ENCODE results near the gene HEMK1. TPM values are rescaled to one million over a fixed set of nuclear protein-coding genes. Genes with fewer than 3 reads are reported as not detected.

HEMK1 gene
- total and polyA plus RNA-seq, 4 donors, result 11.0 to 21.3 (median 15.1) TPM

DNA sequence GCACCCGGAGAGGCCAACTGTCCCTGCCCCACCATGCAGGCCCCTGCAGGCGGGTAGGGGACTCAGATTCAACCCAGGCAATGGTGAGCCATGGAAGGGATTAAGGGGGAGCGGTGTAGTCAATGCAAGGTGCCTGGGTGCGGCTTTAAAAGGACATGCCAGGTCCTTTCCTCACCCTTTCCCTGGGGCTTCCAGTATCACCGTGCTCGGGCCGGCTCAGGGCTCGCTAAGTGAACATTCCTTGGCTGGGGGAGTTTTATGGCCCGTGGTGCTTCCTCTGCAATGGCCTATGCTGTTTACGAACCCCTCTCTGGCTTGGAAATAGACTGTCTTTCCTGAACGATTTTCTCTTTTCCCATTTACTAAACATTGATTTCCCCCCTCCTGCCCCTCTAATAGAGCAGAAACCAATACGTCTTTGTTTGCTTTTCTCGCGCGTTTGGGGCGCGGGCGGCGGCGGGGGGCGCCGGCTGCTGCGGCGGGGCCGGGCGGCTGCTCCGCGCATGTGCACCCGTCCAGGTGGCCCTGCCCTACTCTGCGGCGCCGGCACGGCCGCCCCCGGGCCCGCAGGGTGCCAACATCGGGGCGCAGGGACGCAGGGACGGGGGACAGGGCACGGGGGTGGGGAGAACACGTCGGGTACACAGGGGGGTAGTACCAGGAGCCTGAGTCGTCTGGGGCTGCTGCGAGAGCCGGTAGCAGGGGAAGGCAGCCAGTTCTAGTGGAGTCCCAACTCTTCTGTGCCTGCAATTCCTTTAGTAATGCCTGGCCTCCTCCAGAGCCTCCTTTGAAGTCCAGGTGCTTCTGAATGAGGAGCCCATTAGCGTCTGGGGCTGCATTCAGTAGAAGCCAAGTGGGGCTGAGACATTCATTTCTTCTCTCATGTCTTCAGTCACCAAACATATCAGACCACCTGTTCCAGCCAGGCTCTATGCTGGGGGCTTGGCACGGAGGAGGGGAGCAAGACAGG, 39.0 kb upstream of the HEMK1 start:
- DNase-seq (no peak), ATAC-seq (ENCODE audit: low FRiP score) (no peak)
- Histone ChIP-seq H3K27me3 (ENCODE audit: control insufficient read depth in 1 of 2, insufficient read depth in 2 of 2, low read length in 1 of 2) (no peaks in the 10 kb centered on the region), H3K4me3 (ENCODE audit: low read length in 2 of 2) (no peak overlapping the region), H3K27ac (ENCODE audit: low read depth in 1 of 2, low read length in 2 of 2) (no peak overlapping the region), H3K36me3 (ENCODE audit: control insufficient read depth in 1 of 2, insufficient read depth in 2 of 2, low read length in 1 of 2) (no peaks in the 10 kb centered on the region), H3K9me3 (ENCODE audit: control insufficient read depth, low read length) (no peaks in the 10 kb centered on the region), H3K4me1 (ENCODE audit: control insufficient read depth in 1 of 2, insufficient read depth in 2 of 2, low read length in 2 of 2) (no peaks in the 10 kb centered on the region)
- intact Hi-C loops (cut with DNase I), result no loop called here
- WGBS, 2 donors, result 16 to 18% methylated on average over 43 to 48 of the region's 48 CpGs

DNA sequence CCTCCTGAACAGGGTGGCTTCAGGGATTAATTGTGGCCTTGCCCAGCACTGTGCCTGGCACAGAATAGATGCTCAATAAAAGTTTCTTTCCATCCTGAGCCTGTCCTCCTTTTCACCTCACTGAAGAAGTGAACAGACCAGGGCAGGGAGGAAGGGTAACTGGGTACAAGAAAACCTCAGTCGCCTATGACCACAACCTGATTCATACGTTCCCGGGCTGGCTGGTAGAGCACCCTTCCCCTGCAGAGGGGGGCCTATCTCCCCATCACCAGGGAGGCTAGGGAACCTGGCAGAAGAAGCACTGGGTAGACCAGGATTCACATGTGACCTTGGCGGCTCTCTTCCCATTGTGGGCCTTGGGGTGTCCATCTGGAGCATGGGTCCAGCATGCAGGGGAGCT, 38.1 kb upstream of the HEMK1 start:
- 95% methylated on average over 4 of the region's 4 CpGs for WGBS, 2 donors
- ATAC-seq (ENCODE audit: low FRiP score) (no peak), DNase-seq (no peak)
- Histone ChIP-seq H3K27ac (ENCODE audit: low read depth in 1 of 2, low read length in 2 of 2) (no peak overlapping the region), H3K4me3 (ENCODE audit: low read length in 2 of 2) (no peak overlapping the region), H3K27me3 (ENCODE audit: control insufficient read depth in 1 of 2, insufficient read depth in 2 of 2, low read length in 1 of 2) (no peaks in the 10 kb centered on the region), H3K9me3 (ENCODE audit: control insufficient read depth, low read length) (no peaks in the 10 kb centered on the region), H3K36me3 (ENCODE audit: control insufficient read depth in 1 of 2, insufficient read depth in 2 of 2, low read length in 1 of 2) (no peaks in the 10 kb centered on the region), H3K4me1 (ENCODE audit: control insufficient read depth in 1 of 2, insufficient read depth in 2 of 2, low read length in 2 of 2) (no peaks in the 10 kb centered on the region)
- intact Hi-C loops (cut with DNase I), result no loop called here

DNA sequence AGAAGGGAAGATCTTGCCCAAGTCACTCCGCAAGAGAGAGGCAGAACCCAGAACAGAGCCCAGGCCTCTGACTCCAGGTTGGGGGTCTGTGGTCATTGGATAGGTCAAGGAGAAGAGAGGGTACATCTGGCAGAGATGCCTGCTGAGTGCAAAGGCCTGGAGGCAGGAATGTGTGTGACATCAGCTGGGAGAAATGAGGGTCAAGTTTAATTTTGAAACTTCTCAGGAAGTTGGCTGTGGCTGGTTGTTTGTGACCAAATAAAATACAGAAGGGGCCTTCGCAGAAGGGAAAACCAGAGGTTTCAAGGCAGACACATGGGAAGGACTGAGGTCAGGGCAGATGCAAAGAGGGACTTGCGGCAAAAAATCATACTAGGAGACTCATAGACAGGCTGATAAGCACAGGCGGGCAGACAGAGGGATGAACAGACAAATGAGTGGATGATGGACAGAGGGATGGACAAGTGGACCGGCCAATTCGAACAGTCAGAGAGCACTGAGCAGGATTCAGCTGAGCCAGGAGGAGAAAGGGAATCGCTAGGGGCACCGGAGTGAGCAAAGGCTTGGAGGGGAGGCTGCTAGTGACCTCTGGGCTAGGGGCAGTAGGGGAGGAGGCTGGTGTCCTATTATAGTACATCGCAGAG, 37.1 kb upstream of the HEMK1 start:
- Histone ChIP-seq H3K36me3 (ENCODE audit: control insufficient read depth in 1 of 2, insufficient read depth in 2 of 2, low read length in 1 of 2) (no peaks in the 10 kb centered on the region), H3K27ac (ENCODE audit: low read depth in 1 of 2, low read length in 2 of 2) (no peak overlapping the region), H3K9me3 (ENCODE audit: control insufficient read depth, low read length) (no peaks in the 10 kb centered on the region), H3K4me1 (ENCODE audit: control insufficient read depth in 1 of 2, insufficient read depth in 2 of 2, low read length in 2 of 2) (no peaks in the 10 kb centered on the region), H3K27me3 (ENCODE audit: control insufficient read depth in 1 of 2, insufficient read depth in 2 of 2, low read length in 1 of 2) (no peaks in the 10 kb centered on the region), H3K4me3 (ENCODE audit: low read length in 2 of 2) (no peak overlapping the region)
- DNase-seq (no peak), ATAC-seq (ENCODE audit: low FRiP score) (no peak)
- WGBS, 2 donors, result 77 to 78% methylated on average over 9 of the region's 9 CpGs
- intact Hi-C loops (cut with DNase I), result no loop called here

DNA sequence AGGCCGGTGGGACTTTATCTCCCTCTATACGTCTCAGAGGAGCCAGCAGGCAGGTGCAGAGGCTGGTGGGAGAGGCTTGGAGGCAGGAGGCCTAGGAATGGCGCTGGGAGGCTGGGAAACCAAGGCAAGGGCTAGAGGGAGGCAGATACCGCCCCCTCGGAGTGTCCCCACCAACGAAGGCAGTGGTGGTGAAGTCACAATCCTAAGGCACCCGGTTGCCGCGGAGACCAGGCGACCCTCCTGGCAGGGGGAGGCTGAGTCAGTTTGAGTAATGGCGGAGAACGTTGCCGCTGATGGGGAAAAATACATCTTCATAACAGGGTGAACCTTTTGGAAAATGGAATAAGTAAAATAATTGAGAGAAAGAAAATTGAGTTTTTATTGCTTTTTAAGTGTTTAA, 36.0 kb upstream of the HEMK1 start:
- Histone ChIP-seq H3K36me3 (ENCODE audit: control insufficient read depth in 1 of 2, insufficient read depth in 2 of 2, low read length in 1 of 2) (no peaks in the 10 kb centered on the region), H3K4me3 (ENCODE audit: low read length in 2 of 2) (no peak overlapping the region), H3K27me3 (ENCODE audit: control insufficient read depth in 1 of 2, insufficient read depth in 2 of 2, low read length in 1 of 2) (no peaks in the 10 kb centered on the region), H3K27ac (ENCODE audit: low read depth in 1 of 2, low read length in 2 of 2) (no peak overlapping the region), H3K4me1 (ENCODE audit: control insufficient read depth in 1 of 2, insufficient read depth in 2 of 2, low read length in 2 of 2) (no peaks in the 10 kb centered on the region), H3K9me3 (ENCODE audit: control insufficient read depth, low read length) (no peaks in the 10 kb centered on the region)
- intact Hi-C loops (cut with DNase I), result no loop called here
- ATAC-seq (ENCODE audit: low FRiP score) (no peak), DNase-seq (no peak)
- WGBS, 2 donors, result 88 to 93% methylated on average over 13 of the region's 13 CpGs

DNA sequence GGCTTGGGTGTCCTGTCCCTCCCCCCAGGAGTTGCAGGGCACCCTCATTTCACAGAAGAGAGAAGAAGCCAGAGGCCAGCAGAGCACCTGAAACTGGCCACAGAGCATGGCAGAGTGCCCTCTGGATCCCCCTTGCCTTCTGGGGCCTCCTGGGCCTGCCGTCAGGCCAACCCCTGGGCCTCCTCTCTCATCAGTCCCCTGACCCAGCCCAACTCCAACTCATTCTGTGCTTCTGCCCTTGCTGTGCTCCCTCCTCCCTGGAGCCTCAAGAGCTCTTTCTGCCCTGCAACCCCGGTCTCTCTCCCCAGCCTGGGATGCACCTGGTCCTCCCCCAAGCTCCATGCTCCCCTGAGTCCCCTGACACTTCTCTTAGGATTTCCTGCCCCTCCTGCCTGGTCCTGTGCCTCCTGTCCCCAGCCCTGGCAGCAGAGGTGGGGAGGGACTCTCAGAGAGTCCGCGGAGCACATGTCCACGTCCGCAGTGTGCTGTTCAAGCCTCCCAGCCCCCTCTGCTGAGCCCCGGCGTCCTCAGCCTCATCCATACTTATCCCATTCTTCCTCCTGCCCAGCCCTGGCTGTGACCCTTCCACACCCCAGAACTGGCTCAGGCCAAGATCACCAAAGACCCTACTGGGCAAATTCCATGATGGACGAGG, 35.4 kb upstream of the HEMK1 start:
- ATAC-seq (ENCODE audit: low FRiP score), result no peak
- WGBS, 2 donors, result 87% methylated on average over 9 of the region's 9 CpGs
- intact Hi-C loops (cut with DNase I), result no loop called here
- Histone ChIP-seq H3K27ac (ENCODE audit: low read depth in 1 of 2, low read length in 2 of 2) (no peak overlapping the region), H3K9me3 (ENCODE audit: control insufficient read depth, low read length) (no peaks in the 10 kb centered on the region), H3K36me3 (ENCODE audit: control insufficient read depth in 1 of 2, insufficient read depth in 2 of 2, low read length in 1 of 2) (no peaks in the 10 kb centered on the region), H3K4me1 (ENCODE audit: control insufficient read depth in 1 of 2, insufficient read depth in 2 of 2, low read length in 2 of 2) (no peaks in the 10 kb centered on the region), H3K27me3 (ENCODE audit: control insufficient read depth in 1 of 2, insufficient read depth in 2 of 2, low read length in 1 of 2) (no peaks in the 10 kb centered on the region), H3K4me3 (ENCODE audit: low read length in 2 of 2) (no peak overlapping the region)
- no peak for DNase-seq

DNA sequence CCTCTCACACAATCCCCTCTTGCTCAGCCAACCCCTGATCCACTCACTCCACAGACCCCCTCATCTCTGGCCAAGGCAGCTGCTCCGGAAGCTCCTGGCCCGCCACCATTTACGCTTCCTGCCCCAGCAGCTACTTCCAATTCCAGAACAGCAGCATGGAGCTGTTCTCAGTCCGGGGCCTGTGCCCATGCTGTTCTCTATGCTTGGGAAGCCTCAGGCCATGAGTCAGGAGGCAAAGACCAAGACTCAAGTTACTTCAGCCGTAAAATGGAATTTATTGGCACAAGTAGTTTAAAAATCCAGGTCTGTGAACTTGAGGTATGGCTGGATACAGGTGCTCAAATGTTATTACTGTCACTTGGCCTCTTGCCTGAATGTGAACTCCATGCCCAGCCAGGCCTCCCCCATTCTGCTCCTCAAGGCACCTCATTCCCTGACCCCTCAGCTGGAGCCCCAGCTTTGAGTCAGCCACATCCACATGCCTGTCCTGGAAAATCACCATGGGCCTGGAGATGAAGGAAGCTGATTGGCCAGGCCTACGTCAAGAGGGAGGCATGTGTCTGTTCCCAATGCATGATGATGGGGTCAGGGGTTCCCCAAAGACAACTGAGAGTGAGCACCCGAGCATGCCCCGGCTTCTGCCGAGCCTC, 34.5 kb upstream of the HEMK1 start:
- WGBS, 2 donors, result 81 to 84% methylated on average over 9 of the region's 9 CpGs
- intact Hi-C loops (cut with DNase I), result no loop called here

DNA sequence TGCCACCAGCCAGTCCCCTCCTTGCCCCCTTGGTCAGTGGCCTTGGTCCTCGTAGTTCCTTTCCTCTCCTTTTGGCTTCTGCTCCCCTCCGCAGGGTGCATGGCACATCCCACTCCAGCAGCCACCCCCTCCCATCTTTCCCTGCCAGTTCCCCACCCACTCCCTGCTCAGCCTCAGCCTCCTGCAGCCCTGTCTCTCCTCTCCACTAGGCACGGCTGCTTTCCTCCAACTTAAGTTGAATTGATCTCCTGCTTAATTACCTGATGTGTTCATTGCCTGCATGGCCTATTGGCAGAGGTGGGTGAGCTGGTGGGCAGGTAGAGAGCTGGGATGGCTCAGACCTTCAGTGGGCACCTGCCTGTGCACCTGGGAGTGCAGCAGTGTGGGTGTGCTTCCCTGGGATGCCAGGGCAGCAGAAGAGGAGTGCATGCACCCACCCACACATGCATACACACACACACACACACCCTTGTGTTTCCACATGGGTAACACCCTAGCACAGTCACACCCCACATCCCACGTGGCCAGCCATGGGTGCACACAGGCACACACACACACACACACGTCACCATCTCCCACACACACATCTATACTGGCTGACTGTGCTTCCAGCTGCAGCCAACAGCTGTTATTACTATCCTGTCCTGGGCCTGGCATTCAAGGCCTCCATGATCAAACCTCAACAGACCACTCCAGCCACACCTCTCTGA, 32.7 kb upstream of the HEMK1 start:
- Histone ChIP-seq H3K36me3 (ENCODE audit: control insufficient read depth in 1 of 2, insufficient read depth in 2 of 2, low read length in 1 of 2) (no peaks in the 10 kb centered on the region), H3K27ac (ENCODE audit: low read depth in 1 of 2, low read length in 2 of 2) (no peak overlapping the region), H3K4me1 (ENCODE audit: control insufficient read depth in 1 of 2, insufficient read depth in 2 of 2, low read length in 2 of 2) (no peaks in the 10 kb centered on the region), H3K9me3 (ENCODE audit: control insufficient read depth, low read length) (no peaks in the 10 kb centered on the region), H3K4me3 (ENCODE audit: low read length in 2 of 2) (no peak overlapping the region), H3K27me3 (ENCODE audit: control insufficient read depth in 1 of 2, insufficient read depth in 2 of 2, low read length in 1 of 2) (no peaks in the 10 kb centered on the region)
- intact Hi-C loops (cut with DNase I), result no loop called here
- 78 to 81% methylated on average over 5 of the region's 5 CpGs for WGBS, 2 donors
- ATAC-seq (ENCODE audit: low FRiP score) (no peak), DNase-seq (no peak)

More for the DNA sequence above, 34.5 kb upstream of the HEMK1 start:
- Histone ChIP-seq H3K9me3 (ENCODE audit: control insufficient read depth, low read length) (no peaks in the 10 kb centered on the region), H3K4me3 (ENCODE audit: low read length in 2 of 2) (no peak overlapping the region), H3K27me3 (ENCODE audit: control insufficient read depth in 1 of 2, insufficient read depth in 2 of 2, low read length in 1 of 2) (no peaks in the 10 kb centered on the region), H3K4me1 (ENCODE audit: control insufficient read depth in 1 of 2, insufficient read depth in 2 of 2, low read length in 2 of 2) (no peaks in the 10 kb centered on the region), H3K27ac (ENCODE audit: low read depth in 1 of 2, low read length in 2 of 2) (no peak overlapping the region), H3K36me3 (ENCODE audit: control insufficient read depth in 1 of 2, insufficient read depth in 2 of 2, low read length in 1 of 2) (no peaks in the 10 kb centered on the region)
- ATAC-seq (ENCODE audit: low FRiP score) (no peak), DNase-seq (no peak)

Measured in aorta (tissue), 5 donors.